HG02885 (cell line): ENCODE results near the gene GPR31.

ENCODE experiments used
- ATAC-seq: cut with Tn5 transposase; IDR thresholded peaks from one replicate; pipeline ENCODE4 v1.9.1; 2021; ENCODE audit warnings: mild to moderate bottlenecking; ENCODE audit not compliant: unreplicated experiment, poor library complexity

The GPR31 gene

DNA sequence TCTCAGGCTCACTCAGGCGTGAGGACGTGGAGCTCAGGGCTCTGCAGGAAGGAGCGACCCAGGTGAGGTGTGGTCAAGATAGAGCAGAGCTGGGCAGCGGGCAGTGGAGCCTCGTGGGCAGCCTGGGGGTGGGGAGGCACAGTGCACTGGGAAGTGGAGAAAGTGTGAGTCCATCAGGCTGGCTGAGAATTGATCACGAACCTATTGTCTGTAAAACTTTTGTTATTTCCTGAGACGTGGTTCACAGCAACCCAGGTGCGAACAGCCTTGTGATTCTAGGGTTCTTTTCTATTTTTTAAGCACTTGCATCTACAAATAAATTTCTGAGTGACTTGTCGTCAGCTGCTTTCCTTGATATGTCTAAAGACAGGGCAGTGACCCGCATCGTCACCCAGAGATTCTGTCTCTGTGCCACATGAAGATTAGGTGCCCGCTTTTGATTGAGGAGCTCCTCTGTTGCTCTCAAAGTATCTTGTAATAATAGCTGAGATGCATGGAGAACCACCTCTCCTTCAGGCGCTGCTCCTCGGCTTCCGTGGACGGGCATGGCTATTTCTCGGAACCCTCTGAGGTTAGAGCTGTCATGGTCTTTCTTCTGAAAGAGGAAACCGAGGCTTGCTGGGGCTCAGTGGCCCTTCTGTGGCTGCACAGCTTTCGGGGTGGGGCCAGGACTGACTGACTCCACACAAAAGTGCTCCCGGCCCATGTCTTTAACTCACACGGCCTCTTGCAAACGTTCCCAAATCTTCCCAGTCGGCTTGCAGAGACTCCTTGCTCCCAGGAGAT, 35.5 kb downstream of the GPR31 start:
- peak; percentile 49 for ATAC-seq

DNA sequence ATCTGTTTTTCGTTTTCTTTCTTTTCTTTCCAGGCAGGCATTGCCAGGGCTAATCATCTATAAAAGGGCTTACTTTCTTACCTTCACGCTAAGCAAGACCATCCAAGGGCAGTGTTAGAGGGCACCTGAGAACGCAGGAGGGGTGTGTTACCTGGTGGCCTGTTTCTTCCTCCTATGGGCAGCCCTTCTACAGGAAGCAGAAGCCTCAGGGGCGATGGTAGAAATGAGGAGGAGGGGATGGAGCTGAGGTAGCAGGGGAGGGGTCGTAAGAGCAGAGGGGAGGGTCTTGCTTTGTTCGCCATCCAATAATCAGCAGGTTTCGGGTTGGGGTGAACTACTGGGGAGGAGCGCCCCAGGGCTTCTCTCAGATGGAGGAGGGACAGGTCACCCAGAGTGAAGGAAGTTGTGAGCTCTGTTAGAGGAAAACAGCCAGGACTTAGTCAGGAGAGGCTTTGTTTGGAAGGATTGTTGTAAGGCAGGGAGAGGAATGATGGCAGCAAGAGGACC, 36.4 kb downstream of the GPR31 start:
- ATAC-seq, result no peak

DNA sequence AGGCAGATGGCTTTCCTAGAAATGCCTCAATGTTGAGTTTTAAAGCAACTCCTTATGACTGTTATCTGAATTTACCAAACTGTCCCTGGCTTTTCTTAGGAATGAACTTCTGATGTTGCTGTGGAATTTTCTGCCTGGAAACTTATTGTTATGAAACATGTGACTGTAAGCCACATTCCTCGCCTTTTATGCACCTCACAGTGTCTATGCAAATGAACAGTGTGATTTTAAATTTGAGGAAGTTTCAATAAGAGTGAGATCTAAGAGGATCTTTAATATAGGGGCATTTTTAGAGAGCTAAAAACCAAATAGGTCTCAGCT, 37.2 kb downstream of the GPR31 start:
- ATAC-seq, result no peak

DNA sequence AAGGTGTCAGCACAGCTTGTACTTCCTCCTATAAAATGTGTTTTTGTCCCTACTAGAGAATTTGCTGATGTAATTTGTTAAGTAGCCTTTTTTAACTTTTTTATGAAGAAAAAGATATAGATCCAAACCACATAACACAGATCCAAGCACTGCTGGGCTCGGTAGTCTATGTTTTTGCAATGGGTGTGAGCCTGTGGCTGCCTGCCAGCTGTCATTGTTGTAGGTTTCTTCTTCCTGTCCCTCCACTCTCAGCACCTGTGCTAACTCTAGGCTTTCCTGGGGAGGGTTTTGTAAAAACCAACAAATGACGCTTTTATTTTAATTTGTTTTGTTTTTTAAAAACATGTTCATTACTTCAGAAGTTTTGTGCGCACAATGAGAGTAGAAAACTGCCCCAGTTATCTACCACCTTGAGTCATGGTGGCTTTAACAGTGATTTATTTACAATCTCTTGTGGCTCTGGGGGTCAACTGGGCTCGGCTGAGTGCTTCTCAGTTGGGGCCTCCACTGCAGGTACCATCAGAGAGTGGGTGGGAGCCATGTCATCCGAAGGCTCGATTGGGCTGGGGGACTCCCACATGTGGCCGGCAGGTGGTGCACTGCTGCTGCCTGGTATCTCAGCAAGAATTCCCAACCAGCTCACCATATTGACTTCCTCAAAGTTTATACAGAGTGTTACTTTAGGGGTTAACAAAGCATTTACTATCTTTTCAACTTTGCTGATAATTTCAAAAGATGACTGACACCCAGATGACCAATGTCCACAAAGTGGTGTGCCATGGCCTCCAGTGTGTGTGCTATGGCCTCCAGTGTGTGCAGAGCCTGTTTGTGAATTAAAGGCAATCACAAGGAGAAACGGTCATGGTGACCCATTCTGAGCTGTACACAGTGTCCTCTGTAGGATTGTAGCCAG, 37.9 kb downstream of the GPR31 start:
- no peak for ATAC-seq

DNA sequence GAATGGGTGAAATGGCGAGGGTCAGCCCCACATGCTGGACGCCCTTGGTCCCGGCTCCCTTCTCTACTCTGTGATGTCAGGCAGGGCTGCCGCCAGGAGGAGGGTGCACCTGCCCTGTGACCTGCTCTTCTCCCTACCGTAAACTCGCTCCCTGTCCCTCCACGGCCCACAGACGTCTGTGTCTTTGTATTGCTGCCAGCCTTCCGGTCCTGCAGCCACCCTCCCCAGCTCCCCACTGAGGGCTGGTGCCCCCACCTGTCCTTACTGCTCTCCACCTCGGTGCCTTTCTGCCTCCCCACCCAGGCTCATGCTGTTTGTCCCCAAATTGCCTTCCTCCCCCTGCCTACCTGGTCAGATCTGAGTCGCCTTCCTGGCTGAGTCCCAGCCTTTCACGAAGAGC, 38.9 kb downstream of the GPR31 start:
- ATAC-seq, result no peak

DNA sequence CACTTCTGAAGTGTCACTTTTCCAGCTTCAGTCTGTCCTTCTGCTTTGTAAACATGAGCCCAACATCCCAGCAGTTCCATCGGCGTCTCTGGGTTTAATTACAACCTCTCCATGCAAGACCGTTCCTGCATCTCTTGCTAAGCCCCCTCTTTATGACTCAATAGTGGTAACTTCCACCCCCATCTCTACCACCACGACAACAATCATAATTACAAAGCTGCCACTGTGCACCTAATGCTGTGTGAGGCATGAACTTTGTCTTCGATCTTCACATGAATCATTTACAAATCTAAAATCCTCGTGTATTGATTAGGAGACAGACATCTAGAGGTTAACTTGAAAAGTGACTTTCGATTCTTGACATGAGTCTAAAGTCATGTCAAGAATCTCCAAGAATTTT, 39.8 kb downstream of the GPR31 start:
- ATAC-seq, result no peak

DNA sequence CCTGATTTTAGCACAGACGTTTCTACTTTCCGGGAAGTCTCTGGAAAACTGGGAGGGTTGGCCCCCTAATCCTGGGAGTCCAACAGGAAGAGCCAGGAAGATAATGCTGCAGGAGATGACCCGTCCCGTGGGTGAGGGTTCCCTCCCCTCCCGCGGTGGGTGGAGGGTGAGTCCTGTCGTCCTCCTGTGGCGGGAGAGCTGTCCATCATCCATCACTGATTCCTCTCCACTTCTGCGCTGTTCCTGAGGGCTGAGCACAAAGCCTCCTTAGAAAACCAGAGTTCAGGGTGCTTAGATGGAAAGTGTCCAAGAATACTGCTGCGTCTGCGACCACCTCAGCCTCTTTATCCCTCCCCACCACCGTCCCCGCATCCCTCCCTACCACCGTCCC, 40.9 kb downstream of the GPR31 start:
- no peak for ATAC-seq

DNA sequence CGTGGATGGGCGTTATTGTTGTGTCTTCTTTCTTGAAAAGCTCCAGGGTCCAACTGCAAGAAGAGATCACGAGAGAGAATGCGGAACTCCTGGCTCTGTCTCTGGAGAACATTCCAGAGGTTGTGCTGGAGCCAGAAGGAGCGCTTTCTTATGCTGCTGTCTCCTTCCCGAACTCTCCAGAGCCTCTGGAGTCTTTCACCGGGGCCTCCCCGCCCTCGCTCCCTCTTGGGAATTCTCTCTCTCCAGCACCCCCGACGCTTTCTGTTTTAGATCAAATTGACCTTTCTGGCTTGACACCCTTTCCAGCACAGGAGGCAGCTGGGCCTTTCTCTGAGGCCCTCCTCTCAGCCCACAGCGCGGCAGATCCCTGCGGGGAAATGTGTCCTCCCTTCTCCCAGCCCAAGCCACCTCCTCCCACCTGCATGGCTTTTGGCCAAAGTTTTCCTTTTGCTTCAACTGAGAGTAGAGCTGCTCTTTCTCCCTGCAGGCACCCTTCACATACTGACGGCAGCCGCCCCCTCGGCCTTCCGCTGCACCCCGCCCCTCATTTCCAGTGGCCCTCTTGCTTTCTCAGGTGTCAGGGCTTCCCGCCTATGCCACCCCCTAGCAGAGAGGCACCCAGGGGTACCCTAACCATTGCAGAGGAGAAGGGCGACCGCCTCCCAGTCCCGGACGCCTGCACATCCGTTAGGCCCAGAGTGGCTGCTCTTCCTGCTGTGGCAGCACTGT, 41.5 kb downstream of the GPR31 start:
- ATAC-seq, result no peak

DNA sequence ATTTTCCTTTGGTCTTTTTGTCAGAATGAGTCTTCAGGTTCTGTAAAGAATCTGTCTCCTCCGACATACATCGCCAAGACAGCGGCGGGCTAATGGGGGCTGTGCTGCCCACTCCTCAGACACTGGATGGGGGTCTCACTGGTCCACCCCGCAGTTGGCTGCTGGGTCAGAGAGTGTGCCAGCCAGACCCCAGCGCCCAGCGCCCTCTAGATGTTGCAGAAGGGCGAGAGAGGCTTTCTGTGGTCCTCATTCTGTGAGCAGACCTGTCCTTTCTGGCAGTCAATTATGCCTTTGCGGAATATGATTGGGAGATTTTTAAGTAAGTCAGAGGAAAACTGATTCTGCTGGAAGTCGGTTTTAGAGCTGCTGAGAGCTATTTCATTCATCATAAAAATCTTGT, 42.7 kb downstream of the GPR31 start:
- ATAC-seq, result no peak

DNA sequence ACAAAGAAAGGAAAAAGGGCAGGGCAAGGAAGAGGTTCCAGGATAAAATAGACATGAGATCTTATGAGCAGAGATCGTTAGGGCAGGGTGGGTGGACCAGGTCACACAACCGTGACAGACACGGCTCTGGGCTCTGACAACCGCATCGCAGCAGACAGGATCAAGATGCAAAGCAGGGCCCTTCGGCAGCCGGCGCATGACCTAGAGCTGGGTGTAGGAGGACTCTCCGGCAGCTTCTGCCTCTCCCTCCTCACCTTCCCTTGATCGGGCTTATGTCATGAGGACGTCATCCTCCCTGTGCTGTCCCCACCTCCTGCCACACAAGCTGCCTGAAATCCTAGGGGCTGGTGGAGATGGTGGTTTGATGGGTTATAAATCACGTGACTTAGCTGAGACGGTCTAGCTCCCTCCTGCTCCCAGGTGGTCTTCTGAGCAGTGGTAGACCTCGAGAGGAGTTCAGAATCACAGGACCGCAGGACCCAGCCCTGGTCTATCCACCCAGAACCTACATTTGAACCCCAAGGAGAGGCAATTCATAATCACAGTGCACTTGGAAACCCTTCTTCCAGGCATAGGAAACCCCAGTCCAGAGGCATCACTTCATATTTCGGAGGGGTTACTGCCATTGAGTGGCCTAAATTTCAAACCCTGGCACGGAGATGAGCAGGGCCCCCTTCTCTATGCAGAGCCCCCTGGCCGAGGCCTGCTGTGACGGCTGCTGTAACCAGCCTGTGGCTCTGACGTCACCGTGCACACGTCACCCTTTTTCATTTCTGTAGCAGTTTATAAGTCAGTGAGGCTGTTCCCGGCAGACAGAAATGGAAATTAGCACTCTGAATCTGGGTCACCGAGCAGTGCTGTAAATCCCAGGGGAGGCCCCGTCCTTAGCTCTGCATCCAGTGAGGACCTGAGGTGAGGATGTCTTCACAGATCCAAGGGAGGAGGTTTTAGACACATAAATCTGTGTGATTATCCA, 43.6 kb downstream of the GPR31 start:
- ATAC-seq, result peak; percentile 86

DNA sequence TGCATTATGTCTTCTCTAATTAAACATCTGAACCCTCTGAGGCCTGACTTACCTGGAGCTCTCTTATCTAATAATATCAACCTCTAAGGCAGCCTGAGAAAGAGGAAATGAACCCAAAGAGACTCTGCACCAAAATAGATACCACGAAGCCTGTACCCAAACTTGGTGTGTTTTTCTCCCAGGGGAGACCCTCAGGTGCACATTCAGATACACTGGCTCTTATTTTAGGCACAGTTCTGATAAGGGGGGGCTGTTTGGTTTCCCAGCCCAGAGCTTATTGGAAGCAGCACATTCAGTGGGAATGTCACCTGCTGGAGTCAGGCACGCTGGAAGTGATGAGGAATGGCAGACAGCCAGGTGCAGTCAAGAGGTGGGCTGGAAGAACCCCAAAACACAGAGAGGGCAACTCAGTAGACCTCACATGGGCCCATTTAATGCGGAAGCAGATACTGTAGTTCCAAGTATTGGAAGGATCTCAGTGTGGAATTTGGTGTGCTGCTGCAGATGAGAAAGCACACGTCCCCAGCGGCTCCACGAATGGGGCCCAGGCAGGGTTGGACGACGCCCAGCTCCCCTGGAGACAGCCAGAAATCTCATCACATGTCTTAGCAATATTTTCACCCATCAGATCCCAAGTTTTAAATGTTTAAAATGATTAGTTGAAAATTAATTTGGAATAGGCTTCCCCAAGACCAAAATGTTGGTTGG, 44.6 kb downstream of the GPR31 start:
- ATAC-seq, result peak; percentile 53

DNA sequence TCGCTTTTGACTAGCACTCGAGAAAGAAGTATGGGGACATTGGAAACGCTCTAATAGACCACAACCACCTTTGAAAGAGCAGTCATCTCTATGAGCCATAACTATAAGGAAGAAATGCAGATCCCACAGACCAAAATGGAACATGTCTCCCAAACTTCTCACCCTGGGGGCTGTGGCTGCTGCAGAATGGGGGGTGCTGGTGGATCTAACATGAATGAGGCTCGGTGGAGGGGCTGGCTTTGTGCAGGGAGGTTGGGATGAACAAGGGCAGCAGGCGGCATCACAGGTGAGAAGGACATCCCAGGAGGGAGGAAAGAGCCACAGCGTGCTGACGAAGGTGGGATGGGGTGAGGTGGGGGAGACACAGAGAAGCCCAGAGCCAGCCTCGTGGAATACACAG, 45.4 kb downstream of the GPR31 start:
- ATAC-seq, result no peak

DNA sequence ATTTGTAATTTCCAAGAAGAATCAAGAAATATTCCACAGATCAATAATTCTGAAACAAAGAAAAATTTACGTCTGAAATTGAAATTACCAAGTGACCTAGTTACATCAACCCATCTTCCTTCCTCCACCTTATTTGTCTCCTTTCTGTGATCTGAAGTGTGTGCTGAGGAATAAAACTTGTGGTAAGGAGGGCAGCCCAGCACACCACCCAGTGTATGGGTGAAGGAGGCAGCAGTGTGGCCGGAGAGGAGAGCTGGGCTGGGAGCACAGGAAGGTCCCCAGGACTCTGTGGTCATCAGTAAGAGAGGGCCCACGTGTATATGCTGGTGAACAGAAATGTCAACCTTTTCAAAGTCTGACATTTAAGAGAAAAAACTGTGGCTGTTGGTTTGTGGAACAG, 46.2 kb downstream of the GPR31 start:
- ATAC-seq, result no peak

DNA sequence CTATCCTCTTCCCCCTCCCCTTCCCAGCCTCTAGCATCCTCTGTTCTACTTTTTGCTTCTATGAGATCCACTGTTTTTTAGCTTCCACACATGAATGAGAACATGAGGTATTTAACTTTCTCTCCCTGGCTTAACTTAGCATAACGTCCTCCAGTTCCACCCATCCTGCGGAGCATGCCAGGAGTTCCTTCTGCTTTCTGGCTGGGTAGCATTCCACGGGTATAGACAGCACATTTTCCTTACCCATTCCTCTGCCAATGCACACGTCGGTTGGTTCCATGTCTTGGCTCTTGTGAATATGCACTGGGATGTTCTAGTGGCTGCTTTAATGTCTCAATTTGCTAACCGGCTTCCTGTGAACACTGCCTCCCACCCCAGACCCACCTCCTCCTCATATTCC, 48.1 kb downstream of the GPR31 start:
- no peak for ATAC-seq

DNA sequence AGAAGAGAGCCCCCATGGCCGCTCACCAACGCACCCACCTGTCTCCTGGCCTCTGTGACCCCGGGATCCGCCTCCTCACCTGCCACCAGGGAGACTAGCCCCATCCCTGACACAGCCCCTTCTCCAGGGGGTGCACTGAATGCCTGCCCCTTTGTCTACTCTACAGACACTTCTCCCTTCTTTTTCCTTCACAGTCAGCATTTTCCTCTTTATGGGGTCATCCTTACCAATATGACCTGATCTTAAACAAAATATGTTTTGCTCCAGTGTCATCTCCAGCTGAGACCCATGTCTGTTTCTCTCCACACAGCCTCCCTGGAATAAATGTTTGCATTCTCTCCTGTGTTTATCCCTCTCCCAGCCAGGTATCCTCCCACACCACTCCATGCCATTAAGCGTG, 49.5 kb downstream of the GPR31 start:
- ATAC-seq, result no peak

DNA sequence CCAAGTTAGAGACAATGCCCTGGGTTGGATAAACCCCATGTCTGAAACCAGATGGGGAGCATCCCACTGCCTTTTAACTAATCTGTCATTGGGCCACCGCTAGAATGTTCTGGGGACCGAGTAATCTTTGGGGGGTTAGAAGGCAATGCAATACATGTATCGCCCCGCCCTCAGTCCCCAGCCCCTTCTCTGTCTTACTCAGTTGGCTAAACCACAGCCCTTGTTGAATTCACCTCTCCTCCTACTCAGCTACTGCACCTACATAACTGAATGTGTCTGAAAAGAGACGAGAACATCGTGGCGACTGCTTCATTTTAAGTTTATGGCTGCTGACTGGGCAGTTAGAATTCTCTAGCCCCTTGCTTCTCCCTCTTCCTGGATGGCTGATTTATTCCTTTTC, 50.0 kb downstream of the GPR31 start:
- no peak for ATAC-seq

DNA sequence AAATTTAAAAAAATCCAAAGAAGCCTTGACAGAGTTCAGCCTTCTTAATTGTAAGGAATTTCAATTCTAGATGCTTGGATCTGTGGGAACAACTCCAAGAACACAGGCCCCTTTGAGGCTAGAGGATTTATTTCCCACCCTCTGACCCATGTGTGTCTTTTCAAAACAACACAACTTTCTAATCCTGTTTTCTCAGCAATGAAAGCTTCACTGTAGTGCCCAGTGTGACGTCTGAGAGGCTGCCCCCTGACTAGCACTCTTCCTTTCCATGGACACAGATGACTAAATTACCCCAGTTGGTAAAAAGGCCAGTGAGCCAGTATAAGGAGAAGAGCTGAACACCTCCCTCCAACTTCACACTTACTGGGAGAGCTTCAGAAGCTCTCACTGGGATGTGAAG, 51.4 kb downstream of the GPR31 start:
- ATAC-seq, result no peak
